Cardiac muscle cell (in vitro differentiated cells and primary cell): Measurements from ENCODE around the gene KCNIP4. TPM values are rescaled to one million over a fixed set of nuclear protein-coding genes. Genes with fewer than 3 reads are reported as not detected.
A peak's percentile ranks its signal among the peaks of the same experiment; 100 is the strongest.
"Not testable (repeated sequence)": the region's sequence is repeated elsewhere in the genome, so short reads cannot be mapped to it uniquely, and the experiment has no call there.

Experiments used
- DNase-seq, 2 donors: peaks; one replicate each; pipeline versions ENCODE4 v3.0.0 to v3.0.0-alpha.2; 2010 to 2017; ENCODE audit warnings: low read depth in 1 of 2, low spot score in 1 of 2
- H3K27ac ChIP-seq: fragments of 200-600 bp; sonication (generic); 2 replicates; pipeline ENCODE4 v1.5.1; 2016
- H3K27me3 ChIP-seq: fragments of 200-600 bp; sonication (generic); 2 replicates; pipeline ENCODE4 v1.6.0; 2016; ENCODE audit warnings: control low read depth
- H3K36me3 ChIP-seq: fragments of 200-600 bp; sonication (generic); 2 replicates; pipeline ENCODE4 v1.5.1; 2016; ENCODE audit warnings: control low read depth
- H3K4me1 ChIP-seq: fragments of 200-600 bp; sonication (generic); 2 replicates; pipeline ENCODE4 v1.8.1; 2017; ENCODE audit warnings: low read depth, mild to moderate bottlenecking, mixed run types
- H3K4me3 ChIP-seq: fragments of 200-600 bp; sonication (generic); 2 replicates; pipeline ENCODE4 v1.5.1; 2016; ENCODE audit warnings: mild to moderate bottlenecking
- H3K9me3 ChIP-seq: fragments of 200-600 bp; sonication (generic); 2 replicates; pipeline ENCODE4 v1.5.1; 2017; ENCODE audit warnings: low read depth, mild to moderate bottlenecking, control low read depth
- CTCF ChIP-seq: IDR thresholded peaks from 2 replicates; pipeline ENCODE4 v1.5.1; 2012; ENCODE audit warnings: low read depth, mild to moderate bottlenecking, low read length
- polyA plus RNA-seq: library from polyadenylated mRNA; unstranded; fragments of >200 nt; fragmentation: Nextera tagmentation; extraction: Ambion mirVana; gene quantifications from 2 replicates; pipeline ENCODE4 v1.2.1, GENCODE V29; 2016
- total RNA-seq: library from RNA; depleted of rRNA; stranded (reverse); fragments of >200 nt; gene quantifications from 2 replicates; pipeline ENCODE4 v1.2.3, GENCODE V29; 2016

The KCNIP4 gene
- total and polyA plus RNA-seq, 2 experiments from 2014 or later, result 14.5 to 15.9 TPM

- no peaks in the 10 kb centered on the region for H3K36me3 ChIP-seq
- H3K4me1 ChIP-seq, result no peaks in the 10 kb centered on the region
- DNase-seq, result no peak
- H3K27me3 ChIP-seq, result no peaks in the 10 kb centered on the region
- H3K9me3 ChIP-seq, result no peaks in the 10 kb centered on the region
- no peak overlapping the region for H3K27ac ChIP-seq
- no peak for TF ChIP-seq CTCF
- no peak overlapping the region for H3K4me3 ChIP-seq
Observed at GRCh38 chr4:20752641-20753040, 1195.9 kb downstream of the KCNIP4 start.

- not testable (repeated sequence) for H3K4me1 ChIP-seq, H3K27me3 ChIP-seq, H3K9me3 ChIP-seq, DNase-seq, H3K36me3 ChIP-seq, H3K4me3 ChIP-seq, H3K27ac ChIP-seq
Observed at GRCh38 chr4:20746000-20746399, 1202.6 kb downstream of the KCNIP4 start.

- H3K36me3 ChIP-seq, result peaks cover 11% of the 10 kb centered on the region
- H3K4me3 ChIP-seq, result no peak overlapping the region
- no peak for DNase-seq
- H3K27me3 ChIP-seq, result no peaks in the 10 kb centered on the region
- no peaks in the 10 kb centered on the region for H3K9me3 ChIP-seq
- no peaks in the 10 kb centered on the region for H3K4me1 ChIP-seq
- H3K27ac ChIP-seq, result no peak overlapping the region
- TF ChIP-seq CTCF, result no peak
Observed at GRCh38 chr4:20735931-20736330, 1212.6 kb downstream of the KCNIP4 start.

DNA sequence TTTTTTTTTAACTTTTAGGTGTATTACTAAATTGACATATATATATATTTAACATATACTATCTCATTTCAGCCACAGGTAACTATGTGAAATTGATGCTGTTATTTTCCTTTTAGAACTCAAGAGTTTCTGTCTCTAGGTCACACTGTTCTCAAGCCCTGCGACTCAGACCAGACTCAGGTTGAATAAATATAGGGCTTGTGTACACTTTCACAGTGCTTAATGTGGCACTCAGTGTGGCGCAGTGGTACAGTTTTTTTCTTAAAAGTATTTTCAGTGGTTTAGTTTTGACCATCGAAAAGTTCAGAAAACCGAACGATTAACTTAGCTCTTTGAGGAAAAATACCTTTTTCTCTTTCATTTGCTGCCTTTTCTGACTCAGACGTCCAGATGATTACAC lies 1223.7 kb downstream of the KCNIP4 start:
- no peaks in the 10 kb centered on the region for H3K9me3 ChIP-seq

DNA sequence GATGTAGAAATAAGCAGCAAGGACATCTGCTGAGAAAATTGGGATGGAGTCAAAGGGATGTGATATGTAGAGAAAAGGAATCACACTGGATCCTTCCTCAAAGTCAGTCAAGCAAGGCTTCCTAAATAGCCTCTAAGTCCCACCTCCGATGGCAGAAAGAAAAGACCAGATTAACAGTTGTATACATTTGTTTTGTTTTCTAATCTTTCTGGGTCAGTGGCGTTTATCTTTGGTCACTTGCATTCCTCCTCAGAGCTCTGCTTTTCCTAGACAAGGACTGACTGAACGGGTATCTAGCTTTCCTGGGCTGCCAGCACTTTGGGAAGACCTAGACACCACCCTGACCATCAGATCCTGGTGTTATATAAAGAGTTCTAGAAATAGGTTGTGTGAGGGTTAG lies 1225.1 kb downstream of the KCNIP4 start:
- no peaks in the 10 kb centered on the region for H3K27me3 ChIP-seq
- no peak for DNase-seq
- no peak for TF ChIP-seq CTCF
- H3K27ac ChIP-seq, result no peak overlapping the region
- H3K36me3 ChIP-seq, result peaks cover 23% of the 10 kb centered on the region
- H3K9me3 ChIP-seq, result no peaks in the 10 kb centered on the region
- no peak overlapping the region for H3K4me3 ChIP-seq
- H3K4me1 ChIP-seq, result no peaks in the 10 kb centered on the region

More for the DNA sequence above, 1223.7 kb downstream of the KCNIP4 start:
- DNase-seq, result no peak
- no peaks in the 10 kb centered on the region for H3K27me3 ChIP-seq
- H3K4me3 ChIP-seq, result no peak overlapping the region
- H3K4me1 ChIP-seq, result no peaks in the 10 kb centered on the region
- peaks cover 24% of the 10 kb centered on the region for H3K36me3 ChIP-seq
- H3K27ac ChIP-seq, result no peak overlapping the region
- no peak for TF ChIP-seq CTCF

- peaks cover 18% of the 10 kb centered on the region for H3K36me3 ChIP-seq
- no peaks in the 10 kb centered on the region for H3K9me3 ChIP-seq
- no peaks in the 10 kb centered on the region for H3K27me3 ChIP-seq
- DNase-seq, result peak in 1 of 2 donors; percentile 10
- no peaks in the 10 kb centered on the region for H3K4me1 ChIP-seq
- no peak overlapping the region for H3K27ac ChIP-seq
- TF ChIP-seq CTCF, result no peak
- no peak overlapping the region for H3K4me3 ChIP-seq
Observed at GRCh38 chr4:20723019-20723418, 1225.6 kb downstream of the KCNIP4 start.
